Endodermal cell (in vitro differentiated cells): Measurements from ENCODE around the gene CXCR4. TPM values are rescaled to one million over a fixed set of nuclear protein-coding genes. Genes with fewer than 3 reads are reported as not detected.

ENCODE experiments used
- DNase-seq: peaks from one replicate; pipeline ENCODE4 v3.0.0-alpha.2; 2017
- H3K27ac ChIP-seq: 2 replicates; pipeline ENCODE4 v1.5.1; 2013; ENCODE audit warnings: mild to moderate bottlenecking, low read depth, low read length, moderate library complexity
- H3K27me3 ChIP-seq: 2 replicates; pipeline ENCODE4 v1.6.1; 2013; ENCODE audit warnings: mild to moderate bottlenecking, low read length, moderate library complexity; ENCODE audit not compliant: insufficient read depth, control insufficient read depth, poor library complexity, severe bottlenecking
- H3K36me3 ChIP-seq: 2 replicates; pipeline ENCODE4 v1.7.0; 2013; ENCODE audit warnings: mild to moderate bottlenecking, low read length, moderate library complexity; ENCODE audit not compliant: control insufficient read depth, insufficient read depth
- H3K4me1 ChIP-seq: one replicate; pipeline ENCODE4 v1.7.0; 2013; ENCODE audit warnings: low read length; ENCODE audit not compliant: control insufficient read depth, insufficient read depth
- H3K4me3 ChIP-seq: 2 replicates; pipeline ENCODE4 v1.5.1; 2013; ENCODE audit warnings: mild to moderate bottlenecking, low read length, moderate library complexity
- H3K9ac ChIP-seq: 2 replicates; pipeline ENCODE4 v1.6.1; 2013; ENCODE audit warnings: mild to moderate bottlenecking, low read length, moderate library complexity; ENCODE audit not compliant: poor library complexity, severe bottlenecking; ENCODE audit errors: extremely low read depth
- H3K9me3 ChIP-seq: 2 replicates; pipeline ENCODE4 v1.6.1; 2013; ENCODE audit warnings: mild to moderate bottlenecking, low read length, moderate library complexity; ENCODE audit not compliant: control insufficient read depth
- H3K27ac Mint-ChIP-seq: 2 replicates; pipeline ENCODE4 v1.8.0; 2020; ENCODE audit warnings: mixed read lengths
- H3K27me3 Mint-ChIP-seq: 2 replicates; pipeline ENCODE4 v1.8.0; 2021; ENCODE audit warnings: mild to moderate bottlenecking, mixed read lengths; ENCODE audit not compliant: insufficient read depth
- H3K36me3 Mint-ChIP-seq: 2 replicates; pipeline ENCODE4 v1.8.0; 2020; ENCODE audit warnings: low read depth, mixed read lengths
- H3K4me1 Mint-ChIP-seq: 2 replicates; pipeline ENCODE4 v1.8.0; 2020; ENCODE audit warnings: mixed read lengths
- H3K4me3 Mint-ChIP-seq: 2 replicates; pipeline ENCODE4 v1.8.0; 2020; ENCODE audit warnings: mild to moderate bottlenecking, moderate library complexity, mixed read lengths
- H3K9me3 Mint-ChIP-seq: 2 replicates; pipeline ENCODE4 v1.8.0; 2020; ENCODE audit warnings: mild to moderate bottlenecking, mixed read lengths
- CTCF ChIP-seq: fragments of 200-600 bp; sonication (generic); conservative IDR thresholded peaks from 2 replicates; pipeline ENCODE4 v1.5.0; 2021; ENCODE audit warnings: antibody characterized with exemption, mild to moderate bottlenecking
- whole genome bisulfite sequencing, 2 experiments: methylation state at CpG; one replicate each; pipeline versions ENCODE4 v1.1.5 to v1.1.7; 2013; ENCODE audit warnings: missing lambda C conversion rate in 2 of 2, mixed read lengths in 1 of 2; ENCODE audit not compliant: insufficient coverage in 1 of 2, insufficient read length in 1 of 2; 5-methylcytosine and 5-hydroxymethylcytosine counted together
- total RNA-seq, 2 donors: library from RNA; stranded (reverse); fragmentation: NEBNext Ultra II Directional in 1 of 2; extraction: Animal tissue kit (Norgen Biotek cat#: 25700) in 1 of 2; gene quantifications; 2 replicates in 1 of 2; 3 replicates in 1 of 2; pipeline ENCODE4 v1.2.1, GENCODE V29; 2021

The CXCR4 gene
- total RNA-seq, 2 donors from 2014 or later, result 287 to 454 TPM

GRCh38 chr2:136133176-136133575 lies 15.2 kb upstream of the CXCR4 start:
- DNase-seq, result no peak
- H3K27ac Mint-ChIP-seq, result no peak overlapping the region
- no peaks in the 10 kb centered on the region for H3K9me3 Mint-ChIP-seq
- H3K4me1 Mint-ChIP-seq, result peaks cover 75% of the 10 kb centered on the region
- Histone ChIP-seq H3K36me3 (no peaks in the 10 kb centered on the region), H3K4me3 (no peak overlapping the region), H3K9ac (no peak overlapping the region), H3K4me1 (peaks cover 20% of the 10 kb centered on the region), H3K27me3 (no peaks in the 10 kb centered on the region), H3K27ac (no peak overlapping the region), H3K9me3 (no peaks in the 10 kb centered on the region)
- TF ChIP-seq CTCF, result no peak
- H3K27me3 Mint-ChIP-seq, result no peaks in the 10 kb centered on the region
- 98 to 100% methylated on average over 1 of the region's 1 CpG for WGBS, 2 experiments
- H3K36me3 Mint-ChIP-seq, result no peaks in the 10 kb centered on the region
- H3K4me3 Mint-ChIP-seq, result no peak overlapping the region

GRCh38 chr2:136132825-136133155 lies 14.8 kb upstream of the CXCR4 start:
- no peak overlapping the region for H3K27ac ChIP-seq
- no peak for DNase-seq
- peaks cover 18% of the 10 kb centered on the region for H3K4me1 ChIP-seq
- no peak overlapping the region for H3K4me3 ChIP-seq
- no peaks in the 10 kb centered on the region for H3K9me3 Mint-ChIP-seq
- H3K36me3 ChIP-seq, result no peaks in the 10 kb centered on the region
- no peaks in the 10 kb centered on the region for H3K36me3 Mint-ChIP-seq
- no peak overlapping the region for H3K9ac ChIP-seq
- no peaks in the 10 kb centered on the region for H3K27me3 ChIP-seq
- H3K4me1 Mint-ChIP-seq, result peaks cover 73% of the 10 kb centered on the region
- H3K27me3 Mint-ChIP-seq, result no peaks in the 10 kb centered on the region
- no peak overlapping the region for H3K27ac Mint-ChIP-seq
- no peak overlapping the region for H3K4me3 Mint-ChIP-seq
- H3K9me3 ChIP-seq, result no peaks in the 10 kb centered on the region
- no peak for TF ChIP-seq CTCF

DNA sequence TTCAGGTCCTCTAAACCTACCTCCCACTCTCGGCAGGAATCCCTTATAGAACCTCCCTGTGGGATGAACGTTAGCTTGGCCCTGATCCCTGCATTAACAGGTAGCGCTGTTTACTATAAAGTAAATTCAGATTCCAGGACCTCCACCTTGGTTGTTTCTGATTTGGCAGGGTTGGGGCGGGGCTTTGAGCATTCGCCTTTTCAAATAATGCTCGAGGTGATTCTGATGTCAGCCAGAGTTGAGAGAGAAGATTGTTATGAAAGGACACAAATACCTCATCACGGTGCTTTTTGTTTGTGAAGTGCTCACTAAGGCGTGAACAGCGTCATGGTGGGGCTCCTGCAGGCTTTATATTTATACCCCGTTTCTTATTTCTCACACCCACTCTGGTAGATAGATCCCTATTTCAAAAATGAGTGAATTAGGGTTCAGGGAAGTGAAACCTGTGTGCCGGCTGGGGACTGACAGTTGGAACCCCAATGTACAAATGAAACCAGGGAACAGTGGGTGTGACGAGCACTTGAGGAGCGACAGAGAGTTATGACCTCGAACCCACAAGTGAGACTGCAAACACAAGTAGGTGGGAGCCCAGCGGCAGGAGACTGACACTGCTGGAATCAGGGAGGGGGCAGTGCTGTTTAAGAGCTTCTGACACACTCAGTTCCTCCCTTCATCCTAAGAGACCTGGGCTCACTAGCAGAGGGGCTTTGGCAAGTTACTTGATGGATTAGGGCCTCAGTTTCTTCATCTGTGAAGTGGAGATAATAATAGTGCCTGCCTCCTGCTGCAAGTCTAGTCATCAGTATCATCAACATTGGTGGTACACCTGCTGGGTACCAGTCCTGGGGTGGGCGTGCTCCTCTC lies 14.2 kb upstream of the CXCR4 start:
- Mint-ChIP-seq H3K4me3 (no peak overlapping the region), H3K27me3 (no peaks in the 10 kb centered on the region), H3K36me3 (no peaks in the 10 kb centered on the region), H3K4me1 (peaks cover 73% of the 10 kb centered on the region), H3K9me3 (no peaks in the 10 kb centered on the region), H3K27ac (no peak overlapping the region)
- Histone ChIP-seq H3K27me3 (no peaks in the 10 kb centered on the region), H3K4me3 (no peak overlapping the region), H3K4me1 (peaks cover 20% of the 10 kb centered on the region), H3K36me3 (no peaks in the 10 kb centered on the region), H3K27ac (no peak overlapping the region), H3K9me3 (no peaks in the 10 kb centered on the region), H3K9ac (no peak overlapping the region)
- WGBS, 2 experiments, result 85% methylated on average over 9 to 16 of the region's 16 CpGs
- no peak for DNase-seq
- TF ChIP-seq CTCF, result no peak
